ENCODE measurements around the gene BLNK.

Gene BLNK

DNA sequence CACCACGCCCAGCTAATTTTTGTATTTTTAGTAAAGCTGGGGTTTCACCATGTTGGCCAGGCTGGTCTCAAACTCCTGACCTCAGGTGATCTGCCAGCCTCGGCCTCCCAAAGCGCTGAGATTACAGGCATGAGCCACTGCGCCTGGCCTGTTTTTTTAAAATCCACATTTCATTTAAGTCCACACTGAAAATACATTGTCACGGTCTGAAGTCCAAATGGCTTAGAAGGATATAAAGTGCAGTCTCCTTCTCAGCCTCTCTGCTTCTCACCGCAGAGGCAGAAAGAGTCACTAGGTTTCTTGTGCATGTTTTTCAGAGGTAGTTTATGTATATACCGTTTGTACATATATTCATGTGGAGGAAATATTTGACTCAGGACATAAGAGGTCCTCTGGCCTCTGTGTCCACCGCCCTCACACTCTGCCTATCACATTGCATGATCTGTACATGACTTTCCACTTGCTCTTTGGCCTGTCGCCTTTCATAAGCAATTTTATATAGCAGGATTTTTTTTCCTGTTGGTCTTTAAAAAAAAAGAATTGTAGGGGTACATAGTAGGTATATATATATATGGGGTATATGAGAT is 42.9 kb downstream of the BLNK start:
- Histone ChIP-seq H3K27me3 (ENCODE audit: insufficient read depth, low read length, poor library complexity) (no peaks in the 10 kb centered on the region), H3K79me2 (ENCODE audit: control insufficient read depth, insufficient read depth, low read length) (no peaks in the 10 kb centered on the region), H4K5ac (ENCODE audit: low read length) (no peak overlapping the region), H3K18ac (ENCODE audit: low read length) (no peak overlapping the region), H3K27ac (ENCODE audit: low read depth, low read length) (no peak overlapping the region), H2BK5ac (ENCODE audit: low read length) (no peak overlapping the region), H3K36me3 (ENCODE audit: control insufficient read depth, insufficient read depth, low read length) (no peaks in the 10 kb centered on the region), H2BK15ac (replicated peaks; ENCODE audit: low read depth) (no peak overlapping the region), H3K4ac (ENCODE audit: low read depth, low read length) (no peak overlapping the region), H3K4me3 (ENCODE audit: low read length) (no peak overlapping the region), H2AK5ac (ENCODE audit: low read length) (no peak overlapping the region), H3K4me1 (ENCODE audit: control insufficient read depth, low read depth, low read length) (no peaks in the 10 kb centered on the region), H3K9ac (ENCODE audit: low read length) (no peak overlapping the region), H3K23ac (ENCODE audit: low read length) (no peak overlapping the region), H3K56ac (ENCODE audit: low read length) (no peak overlapping the region), H2BK120ac (ENCODE audit: low read depth, low read length) (no peak overlapping the region), H4K8ac (ENCODE audit: low read depth, low read length) (no peak overlapping the region), H3K79me1 (ENCODE audit: low read length) (no peaks in the 10 kb centered on the region), H3K4me2 (ENCODE audit: low read length) (no peak overlapping the region)
- no peak for DNase-seq
- WGBS (ENCODE audit: extremely low coverage, insufficient coverage, low lambda C conversion rate) = no CpG with 5 or more reads among the region's 9 CpGs

GRCh38 chr10:96227206-96227605 is 44.2 kb downstream of the BLNK start:
- no peak overlapping the region for H3K56ac ChIP-seq (ENCODE audit: low read length)
- no peak overlapping the region for H3K9ac ChIP-seq (ENCODE audit: low read length)
- no peak for DNase-seq
- H3K36me3 ChIP-seq (ENCODE audit: control insufficient read depth, insufficient read depth, low read length) = no peaks in the 10 kb centered on the region
- no peak overlapping the region for H2BK15ac ChIP-seq (replicated peaks; ENCODE audit: low read depth)
- H3K4ac ChIP-seq (ENCODE audit: low read depth, low read length) = no peak overlapping the region
- H2AK5ac ChIP-seq (ENCODE audit: low read length) = no peak overlapping the region
- no CpG with 5 or more reads among the region's 19 CpGs for WGBS (ENCODE audit: extremely low coverage, insufficient coverage, low lambda C conversion rate)
- no peak overlapping the region for H4K8ac ChIP-seq (ENCODE audit: low read depth, low read length)
- no peak overlapping the region for H2BK120ac ChIP-seq (ENCODE audit: low read depth, low read length)
- no peaks in the 10 kb centered on the region for H3K79me2 ChIP-seq (ENCODE audit: control insufficient read depth, insufficient read depth, low read length)
- no peaks in the 10 kb centered on the region for H3K4me1 ChIP-seq (ENCODE audit: control insufficient read depth, low read depth, low read length)
- H4K5ac ChIP-seq (ENCODE audit: low read length) = no peak overlapping the region
- H3K27ac ChIP-seq (ENCODE audit: low read depth, low read length) = no peak overlapping the region
- H3K4me2 ChIP-seq (ENCODE audit: low read length) = no peak overlapping the region
- H3K27me3 ChIP-seq (ENCODE audit: insufficient read depth, low read length, poor library complexity) = no peaks in the 10 kb centered on the region
- H3K23ac ChIP-seq (ENCODE audit: low read length) = no peak overlapping the region
- H3K79me1 ChIP-seq (ENCODE audit: low read length) = no peaks in the 10 kb centered on the region
- no peak overlapping the region for H2BK5ac ChIP-seq (ENCODE audit: low read length)
- H3K18ac ChIP-seq (ENCODE audit: low read length) = no peak overlapping the region
- H3K4me3 ChIP-seq (ENCODE audit: low read length) = no peak overlapping the region

DNA sequence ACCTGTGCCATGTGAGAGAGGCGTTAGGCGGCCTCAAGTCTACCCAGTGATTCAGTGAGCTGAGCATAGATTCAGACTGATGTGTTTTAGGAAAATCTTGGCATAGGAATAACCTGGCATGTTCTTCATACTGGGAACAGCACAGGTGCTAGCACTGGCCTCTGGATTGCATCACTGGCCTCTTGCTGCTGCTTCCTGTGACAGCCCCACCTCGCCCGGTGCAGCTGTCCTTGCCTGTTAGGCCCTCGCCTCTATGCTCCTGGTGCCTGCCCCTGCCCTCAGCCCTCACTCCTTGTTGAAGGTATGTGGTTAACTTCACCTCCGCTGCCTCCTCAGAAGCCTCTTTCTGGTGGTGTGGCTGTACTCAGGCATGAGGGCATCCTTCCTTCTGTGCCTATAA is 46.2 kb downstream of the BLNK start:
- Histone ChIP-seq H2BK15ac (replicated peaks; ENCODE audit: low read depth) (no peak overlapping the region), H3K9ac (ENCODE audit: low read length) (no peak overlapping the region), H3K79me1 (ENCODE audit: low read length) (no peaks in the 10 kb centered on the region), H2AK5ac (ENCODE audit: low read length) (no peak overlapping the region), H3K4me1 (ENCODE audit: control insufficient read depth, low read depth, low read length) (no peaks in the 10 kb centered on the region), H4K8ac (ENCODE audit: low read depth, low read length) (no peak overlapping the region), H3K23ac (ENCODE audit: low read length) (no peak overlapping the region), H3K27me3 (ENCODE audit: insufficient read depth, low read length, poor library complexity) (no peaks in the 10 kb centered on the region), H3K4me2 (ENCODE audit: low read length) (no peak overlapping the region), H3K79me2 (ENCODE audit: control insufficient read depth, insufficient read depth, low read length) (no peaks in the 10 kb centered on the region), H3K36me3 (ENCODE audit: control insufficient read depth, insufficient read depth, low read length) (no peaks in the 10 kb centered on the region), H3K27ac (ENCODE audit: low read depth, low read length) (no peak overlapping the region), H4K5ac (ENCODE audit: low read length) (no peak overlapping the region), H3K4me3 (ENCODE audit: low read length) (no peak overlapping the region), H2BK5ac (ENCODE audit: low read length) (no peak overlapping the region), H2BK120ac (ENCODE audit: low read depth, low read length) (no peak overlapping the region), H3K18ac (ENCODE audit: low read length) (no peak overlapping the region), H3K4ac (ENCODE audit: low read depth, low read length) (no peak overlapping the region), H3K56ac (ENCODE audit: low read length) (no peak overlapping the region)
- no peak for DNase-seq
- no CpG with 5 or more reads among the region's 6 CpGs for WGBS (ENCODE audit: extremely low coverage, insufficient coverage, low lambda C conversion rate)

DNA sequence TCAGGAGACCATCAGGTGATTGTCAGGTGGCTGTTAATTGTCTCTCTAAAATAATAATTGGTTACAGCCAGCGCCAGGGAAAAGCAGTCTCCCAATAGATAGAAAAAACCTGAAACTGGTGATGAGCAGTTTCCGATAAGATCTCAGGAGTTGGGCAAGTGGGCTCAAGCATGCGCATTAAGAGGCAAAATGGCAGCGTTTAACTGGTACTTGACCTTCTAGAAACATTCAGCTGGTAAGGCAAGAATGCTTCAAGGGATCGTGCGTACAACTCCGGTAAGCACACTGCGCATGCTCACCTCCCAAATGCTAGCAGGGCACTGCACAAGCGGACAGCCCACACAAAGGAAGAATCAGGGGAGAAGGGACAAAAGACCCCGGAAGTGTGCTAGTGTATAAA is 48.5 kb downstream of the BLNK start:
- no CpG with 5 or more reads among the region's 10 CpGs for WGBS (ENCODE audit: extremely low coverage, insufficient coverage, low lambda C conversion rate)
- no peak for DNase-seq
- H3K9ac ChIP-seq (ENCODE audit: low read length) = no peak overlapping the region

GRCh38 chr10:96222441-96222840 is 48.9 kb downstream of the BLNK start:
- no peak overlapping the region for H3K4me3 ChIP-seq (ENCODE audit: low read length)

More for the DNA sequence above, 48.5 kb downstream of the BLNK start:
- H4K8ac ChIP-seq (ENCODE audit: low read depth, low read length) = no peak overlapping the region
- no peak overlapping the region for H3K18ac ChIP-seq (ENCODE audit: low read length)
- no peak overlapping the region for H2BK15ac ChIP-seq (replicated peaks; ENCODE audit: low read depth)
- H3K79me2 ChIP-seq (ENCODE audit: control insufficient read depth, insufficient read depth, low read length) = no peaks in the 10 kb centered on the region
- H3K4me2 ChIP-seq (ENCODE audit: low read length) = no peak overlapping the region
- H3K4ac ChIP-seq (ENCODE audit: low read depth, low read length) = no peak overlapping the region
- no peak overlapping the region for H3K27ac ChIP-seq (ENCODE audit: low read depth, low read length)
- no peaks in the 10 kb centered on the region for H3K27me3 ChIP-seq (ENCODE audit: insufficient read depth, low read length, poor library complexity)
- no peak overlapping the region for H3K4me3 ChIP-seq (ENCODE audit: low read length)
- H4K5ac ChIP-seq (ENCODE audit: low read length) = no peak overlapping the region
- no peak overlapping the region for H2AK5ac ChIP-seq (ENCODE audit: low read length)
- H3K23ac ChIP-seq (ENCODE audit: low read length) = no peak overlapping the region
- H2BK5ac ChIP-seq (ENCODE audit: low read length) = no peak overlapping the region
- no peaks in the 10 kb centered on the region for H3K79me1 ChIP-seq (ENCODE audit: low read length)
- H3K56ac ChIP-seq (ENCODE audit: low read length) = no peak overlapping the region
- H3K4me1 ChIP-seq (ENCODE audit: control insufficient read depth, low read depth, low read length) = no peaks in the 10 kb centered on the region
- no peaks in the 10 kb centered on the region for H3K36me3 ChIP-seq (ENCODE audit: control insufficient read depth, insufficient read depth, low read length)
- H2BK120ac ChIP-seq (ENCODE audit: low read depth, low read length) = no peak overlapping the region

GRCh38 chr10:96218826-96219225 is 52.5 kb downstream of the BLNK start:
- Histone ChIP-seq H3K56ac (ENCODE audit: low read length) (no peak overlapping the region), H3K27me3 (ENCODE audit: insufficient read depth, low read length, poor library complexity) (no peaks in the 10 kb centered on the region), H4K8ac (ENCODE audit: low read depth, low read length) (no peak overlapping the region), H3K9ac (ENCODE audit: low read length) (no peak overlapping the region), H3K4me2 (ENCODE audit: low read length) (no peak overlapping the region), H3K23ac (ENCODE audit: low read length) (no peak overlapping the region), H3K79me2 (ENCODE audit: control insufficient read depth, insufficient read depth, low read length) (no peaks in the 10 kb centered on the region), H2BK5ac (ENCODE audit: low read length) (no peak overlapping the region), H3K79me1 (ENCODE audit: low read length) (no peaks in the 10 kb centered on the region), H3K4me1 (ENCODE audit: control insufficient read depth, low read depth, low read length) (no peaks in the 10 kb centered on the region), H3K4me3 (ENCODE audit: low read length) (no peak overlapping the region), H3K27ac (ENCODE audit: low read depth, low read length) (no peak overlapping the region), H3K18ac (ENCODE audit: low read length) (no peak overlapping the region), H2BK120ac (ENCODE audit: low read depth, low read length) (no peak overlapping the region), H2AK5ac (ENCODE audit: low read length) (no peak overlapping the region), H4K5ac (ENCODE audit: low read length) (no peak overlapping the region), H3K4ac (ENCODE audit: low read depth, low read length) (no peak overlapping the region), H2BK15ac (replicated peaks; ENCODE audit: low read depth) (no peak overlapping the region), H3K36me3 (ENCODE audit: control insufficient read depth, insufficient read depth, low read length) (no peaks in the 10 kb centered on the region)
- WGBS (ENCODE audit: extremely low coverage, insufficient coverage, low lambda C conversion rate) = no CpG with 5 or more reads among the region's 5 CpGs
- no peak for DNase-seq

More at GRCh38 chr10:96222441-96222840, 48.9 kb downstream of the BLNK start:
- Histone ChIP-seq H3K27me3 (ENCODE audit: insufficient read depth, low read length, poor library complexity) (no peaks in the 10 kb centered on the region), H3K4me2 (ENCODE audit: low read length) (no peak overlapping the region), H2AK5ac (ENCODE audit: low read length) (no peak overlapping the region), H2BK5ac (ENCODE audit: low read length) (no peak overlapping the region), H3K27ac (ENCODE audit: low read depth, low read length) (no peak overlapping the region), H3K36me3 (ENCODE audit: control insufficient read depth, insufficient read depth, low read length) (no peaks in the 10 kb centered on the region), H3K23ac (ENCODE audit: low read length) (no peak overlapping the region), H3K56ac (ENCODE audit: low read length) (no peak overlapping the region), H2BK120ac (ENCODE audit: low read depth, low read length) (no peak overlapping the region), H4K8ac (ENCODE audit: low read depth, low read length) (no peak overlapping the region), H3K9ac (ENCODE audit: low read length) (no peak overlapping the region), H4K5ac (ENCODE audit: low read length) (no peak overlapping the region), H2BK15ac (replicated peaks; ENCODE audit: low read depth) (no peak overlapping the region), H3K79me2 (ENCODE audit: control insufficient read depth, insufficient read depth, low read length) (no peaks in the 10 kb centered on the region), H3K18ac (ENCODE audit: low read length) (no peak overlapping the region), H3K4me1 (ENCODE audit: control insufficient read depth, low read depth, low read length) (no peaks in the 10 kb centered on the region), H3K4ac (ENCODE audit: low read depth, low read length) (no peak overlapping the region), H3K79me1 (ENCODE audit: low read length) (no peaks in the 10 kb centered on the region)
- DNase-seq = peak; percentile 53
- no CpG with 5 or more reads among the region's 3 CpGs for WGBS (ENCODE audit: extremely low coverage, insufficient coverage, low lambda C conversion rate)

Measured in mesendoderm (in vitro differentiated cells).